GM18870 (cell line): Measurements from ENCODE around the gene MUC5B.
"Not testable (repeated sequence)": the region's sequence is repeated elsewhere in the genome, so short reads cannot be mapped to it uniquely, and the experiment has no call there.

Experiments used
- ATAC-seq: cut with Tn5 transposase; IDR thresholded peaks from one replicate; pipeline ENCODE4 v1.9.1; 2021; ENCODE audit warnings: moderate library complexity; ENCODE audit not compliant: unreplicated experiment

MUC5B gene

DNA sequence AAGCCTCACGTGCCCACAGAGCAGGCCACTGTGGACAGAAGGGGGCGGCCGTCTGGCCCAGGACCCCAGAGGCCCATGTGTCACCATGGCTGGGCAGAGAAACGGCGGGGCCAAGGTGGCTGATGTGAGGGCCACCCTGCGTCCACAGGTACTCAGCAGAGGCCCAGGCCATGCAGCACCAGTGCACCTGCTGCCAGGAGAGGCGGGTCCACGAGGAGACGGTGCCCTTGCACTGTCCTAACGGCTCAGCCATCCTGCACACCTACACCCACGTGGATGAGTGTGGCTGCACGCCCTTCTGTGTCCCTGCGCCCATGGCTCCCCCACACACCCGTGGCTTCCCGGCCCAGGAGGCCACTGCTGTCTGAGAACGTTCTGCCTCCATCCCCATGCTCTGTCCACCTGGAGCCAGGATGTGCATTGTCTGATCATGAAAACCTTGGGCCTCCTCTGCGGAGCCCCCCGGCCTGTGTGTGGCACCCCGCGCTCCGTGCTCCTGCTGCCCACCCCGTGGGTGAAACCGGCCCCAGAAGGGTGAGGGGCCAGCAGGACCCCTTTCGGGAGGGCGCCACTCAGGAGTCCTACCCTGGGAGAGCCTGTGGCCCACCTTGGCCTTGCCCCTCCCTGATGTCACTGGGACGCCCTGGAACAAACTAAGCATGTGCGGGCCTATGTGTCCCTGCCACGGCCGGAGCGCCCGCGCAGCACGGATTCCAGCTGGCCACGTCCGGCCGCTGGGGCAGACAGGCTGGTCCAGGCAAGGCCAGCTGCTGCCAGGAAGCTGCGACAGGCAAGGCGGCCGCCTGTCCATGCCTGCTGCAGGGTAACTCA lies 38.6 kb downstream of the MUC5B start:
- ATAC-seq, result no peak

- ATAC-seq, result no peak
Observed at GRCh38 chr11:1262172-1263006, 39.5 kb downstream of the MUC5B start.

- ATAC-seq, result no peak
Observed at GRCh38 chr11:1263010-1263409, 40.1 kb downstream of the MUC5B start.

DNA sequence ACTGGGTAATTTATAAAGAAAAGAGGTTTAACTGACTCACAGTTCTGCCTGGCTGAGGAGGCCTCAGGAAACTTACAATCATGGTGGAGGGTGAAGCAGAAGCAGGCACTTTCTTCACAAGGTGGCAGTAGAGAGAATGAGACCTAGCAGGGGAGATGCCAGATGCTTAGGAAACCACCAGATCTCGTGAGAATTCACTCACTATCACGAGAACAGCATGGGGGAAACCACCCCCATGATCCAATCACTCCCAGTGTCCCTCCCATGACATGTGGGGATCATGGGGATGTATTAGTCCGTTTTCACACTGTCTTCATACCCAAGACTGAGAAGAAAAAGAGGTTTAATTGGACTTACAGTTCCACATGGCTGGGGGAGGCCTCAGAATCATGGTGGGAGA lies 41.6 kb downstream of the MUC5B start:
- ATAC-seq, result not testable (repeated sequence)

- ATAC-seq, result not testable (repeated sequence)
Observed at GRCh38 chr11:1265480-1265879, 42.6 kb downstream of the MUC5B start.

- ATAC-seq, result not testable (repeated sequence)
Observed at GRCh38 chr11:1266976-1267375, 44.1 kb downstream of the MUC5B start.

GRCh38 chr11:1267441-1268100 lies 44.7 kb downstream of the MUC5B start:
- no peak for ATAC-seq

DNA sequence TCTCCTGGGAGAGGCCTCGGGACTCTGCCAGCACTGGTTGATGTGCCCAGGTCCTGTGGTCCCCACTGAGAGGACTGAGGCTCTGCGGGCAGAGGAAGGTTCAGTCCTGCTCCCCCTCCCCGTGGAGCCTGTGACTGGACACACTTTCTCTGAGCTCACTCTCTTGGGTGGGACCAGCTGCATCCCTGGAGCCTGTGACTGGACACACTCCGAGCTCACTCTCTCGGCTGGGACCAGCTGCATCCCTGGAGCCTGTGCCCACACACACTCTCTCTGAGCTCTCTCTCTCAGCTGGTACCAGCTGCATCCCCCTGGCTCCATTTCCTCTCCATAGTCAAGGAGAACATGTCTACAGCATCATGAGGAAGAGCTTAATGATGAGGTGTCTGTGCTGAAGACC lies 47.1 kb downstream of the MUC5B start:
- no peak for ATAC-seq

DNA sequence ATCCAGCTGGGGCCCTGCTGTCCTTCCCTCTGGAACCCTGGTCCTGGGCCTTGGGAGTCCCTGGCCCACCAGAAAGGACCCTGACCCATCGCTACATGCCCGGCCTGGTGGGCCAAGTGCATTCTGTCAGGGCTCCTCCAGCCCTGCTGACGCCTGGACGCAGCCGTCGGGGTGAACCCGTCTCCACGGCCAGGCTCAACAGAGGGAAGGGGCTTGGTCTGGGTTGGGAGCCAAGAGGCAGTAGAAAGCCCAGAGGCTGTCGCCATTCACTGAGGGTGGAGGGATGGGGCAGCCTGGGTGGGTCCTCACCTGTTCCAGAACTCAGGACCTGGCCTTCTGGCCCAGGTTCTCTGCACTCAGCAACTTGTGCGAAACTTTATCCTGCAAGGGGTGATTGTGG lies 47.6 kb downstream of the MUC5B start:
- no peak for ATAC-seq

DNA sequence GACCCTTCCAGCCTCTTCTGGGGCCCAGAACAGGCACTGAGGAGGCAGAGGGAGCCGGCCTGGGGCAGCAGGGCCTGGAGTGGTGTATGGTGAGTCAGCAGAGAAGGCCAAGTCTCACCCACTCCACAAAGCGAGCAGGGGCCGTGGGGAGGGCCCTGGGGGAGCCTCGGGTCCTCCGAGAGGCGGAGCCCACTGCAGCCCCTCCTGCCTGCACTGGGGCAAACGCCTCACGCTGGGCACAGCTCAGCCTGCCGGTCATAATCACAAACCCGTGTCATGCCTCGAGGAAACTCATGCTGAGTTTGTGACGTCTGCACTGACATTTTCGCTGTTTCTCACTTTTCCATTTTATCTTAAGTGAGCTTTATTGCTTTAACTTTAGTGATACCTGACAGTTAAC lies 48.1 kb downstream of the MUC5B start:
- no peak for ATAC-seq

DNA sequence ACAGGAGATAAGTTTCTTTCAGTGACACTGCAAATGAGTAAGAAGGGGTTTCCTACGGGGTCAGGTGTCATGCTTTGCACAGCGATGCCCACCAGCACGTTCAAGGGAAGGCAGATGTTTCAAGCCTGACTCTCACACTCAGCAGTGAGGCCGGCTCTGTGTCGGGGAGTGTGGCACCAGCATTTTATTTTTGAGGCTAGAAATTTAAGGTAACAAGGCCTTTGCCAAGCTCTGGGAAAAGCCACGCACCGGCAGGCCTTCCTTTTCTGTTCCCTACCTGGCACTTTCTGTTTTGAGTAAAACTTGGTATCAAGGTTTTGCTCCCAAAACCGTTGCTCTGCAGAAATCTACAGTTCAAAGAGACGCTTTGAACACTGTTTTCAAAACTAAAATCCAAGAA lies 48.5 kb downstream of the MUC5B start:
- ATAC-seq, result no peak

DNA sequence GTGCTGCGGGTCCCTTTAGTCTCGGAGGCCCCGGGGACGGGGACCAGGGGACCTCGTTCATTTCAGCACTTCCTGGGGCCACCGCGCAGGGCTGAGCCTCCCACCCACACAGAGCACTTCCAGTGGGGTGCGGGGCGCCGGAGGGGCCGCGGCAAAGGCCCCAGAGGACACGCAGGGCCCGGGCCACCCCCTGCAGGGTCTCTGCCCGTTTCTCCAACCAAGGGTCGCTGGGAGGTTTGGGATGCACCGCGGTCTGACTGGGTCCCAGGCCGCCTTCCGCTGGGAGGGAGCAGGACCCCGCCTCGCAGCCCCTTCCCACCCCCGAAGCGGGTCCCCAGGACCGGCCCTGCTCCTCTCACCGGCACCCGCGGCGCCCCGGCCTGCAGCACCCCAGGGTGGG lies 49.1 kb downstream of the MUC5B start:
- ATAC-seq, result no peak

- ATAC-seq, result no peak
Observed at GRCh38 chr11:1272531-1272930, 49.7 kb downstream of the MUC5B start.

- ATAC-seq, result no peak
Observed at GRCh38 chr11:1274501-1274900, 51.6 kb downstream of the MUC5B start.

GRCh38 chr11:1275021-1275420 lies 52.2 kb downstream of the MUC5B start:
- ATAC-seq, result no peak

DNA sequence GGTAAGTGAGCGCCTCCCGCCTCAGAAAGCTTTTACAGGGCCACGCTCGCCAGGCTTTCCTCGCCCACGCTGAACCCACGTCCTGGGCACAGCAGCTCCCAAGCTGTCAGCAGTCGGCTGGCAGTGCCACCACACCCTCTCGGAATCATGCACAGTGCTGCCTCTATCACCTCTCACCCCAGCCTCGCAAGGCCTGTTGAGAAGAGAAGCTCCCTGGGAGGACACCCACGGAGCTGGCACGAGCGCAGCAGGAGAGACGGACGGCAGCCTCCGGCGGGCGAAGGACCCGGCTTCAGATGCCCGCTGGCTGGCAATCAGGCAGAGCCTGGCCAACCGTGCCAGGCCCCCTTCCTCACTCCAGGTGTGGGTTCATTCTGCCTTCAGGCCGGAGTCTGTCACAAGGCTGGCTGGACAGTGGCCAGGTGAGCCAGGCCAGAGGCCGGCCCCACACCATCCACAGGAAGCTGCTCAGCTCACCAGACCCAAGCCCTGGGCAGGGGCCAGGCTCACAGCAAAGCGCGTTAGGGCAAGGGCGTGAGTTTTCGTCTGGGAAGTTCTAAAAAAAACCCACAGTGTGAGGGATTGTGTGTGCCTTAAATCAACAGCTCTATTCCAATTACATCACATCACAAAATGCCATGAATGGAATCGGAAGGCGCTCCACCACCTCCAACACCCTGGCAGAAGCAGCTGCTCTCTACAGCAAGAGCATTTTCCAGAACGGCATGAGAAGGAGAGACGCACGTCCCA lies 53.4 kb downstream of the MUC5B start:
- no peak for ATAC-seq

GRCh38 chr11:1276866-1277615 lies 54.2 kb downstream of the MUC5B start:
- ATAC-seq, result no peak

DNA sequence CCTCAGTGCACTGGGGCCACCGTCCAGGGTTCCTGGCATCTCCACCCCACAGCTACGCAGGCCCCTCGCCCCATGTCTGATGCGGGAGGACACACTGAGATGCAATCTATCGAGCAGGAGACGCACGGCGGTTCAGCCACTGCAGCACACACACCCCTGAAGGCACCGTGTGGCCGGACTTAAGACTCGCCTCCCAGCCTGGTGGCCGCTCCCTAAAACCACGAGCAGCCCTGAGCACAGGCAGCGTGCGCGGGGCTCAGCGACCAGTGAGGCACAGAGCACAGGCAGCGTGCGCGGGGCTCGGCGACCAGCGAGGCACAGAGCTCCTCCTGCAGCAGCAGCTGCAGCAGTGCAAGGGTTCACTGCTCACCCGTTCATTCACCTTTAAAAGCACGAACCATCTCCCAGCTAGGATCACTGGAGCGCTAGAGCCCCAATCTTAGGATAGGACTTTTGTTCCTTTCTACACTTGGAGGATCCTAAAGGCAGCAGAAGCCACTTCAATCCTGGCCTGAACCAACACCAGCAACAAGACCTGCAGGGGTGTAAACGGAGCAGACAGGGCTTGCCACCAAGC lies 55.2 kb downstream of the MUC5B start:
- no peak for ATAC-seq

DNA sequence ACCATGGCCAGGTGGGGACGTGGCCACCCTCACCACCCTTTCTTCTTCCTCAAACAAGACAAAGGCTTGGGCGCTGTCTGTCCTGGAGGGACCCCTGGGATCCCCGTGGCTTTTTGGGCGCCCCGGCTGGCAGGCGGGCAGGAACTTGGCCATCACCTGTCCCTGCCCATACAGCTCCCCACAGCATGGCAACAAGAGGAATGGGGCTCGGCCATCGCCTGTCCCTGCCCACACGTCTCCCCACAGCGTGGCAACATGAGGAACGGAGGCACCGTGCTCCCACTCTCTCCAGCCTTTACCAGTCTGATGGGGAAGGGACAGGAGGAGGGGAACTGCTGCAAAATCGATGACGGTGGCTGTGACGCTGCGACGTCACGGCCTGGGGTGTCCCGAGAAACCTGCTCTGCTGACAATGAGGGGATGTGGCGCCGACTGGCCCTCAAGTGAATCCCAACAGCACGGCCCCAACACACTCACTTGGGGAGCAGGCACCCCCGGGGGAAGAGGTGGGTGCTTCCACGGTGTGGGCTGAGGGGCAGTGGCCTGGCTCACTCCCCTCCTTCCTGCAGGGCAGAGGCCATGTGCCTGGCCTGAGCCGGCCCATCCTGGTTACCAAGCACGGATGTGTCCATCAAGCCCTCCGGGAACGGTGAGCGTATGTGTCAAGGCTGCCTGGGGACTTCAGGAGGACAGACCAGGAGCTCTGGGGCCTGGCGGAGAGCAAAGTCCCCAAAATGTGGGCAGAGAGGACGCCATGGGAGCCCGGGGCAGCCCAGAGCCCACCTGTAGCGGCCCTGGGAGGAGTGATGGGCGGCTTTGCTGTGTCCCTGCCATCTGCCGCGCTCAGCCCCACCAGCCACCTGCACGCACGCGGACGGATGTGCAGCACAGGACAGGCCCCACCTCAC lies 56.2 kb downstream of the MUC5B start:
- ATAC-seq, result no peak
